Stomach smooth muscle (tissue), 2 donors: Measurements from ENCODE around the gene RHOJ.

ENCODE experiments used
- H3K27ac ChIP-seq: one replicate; pipeline ENCODE4 v1.7.0; 2013; ENCODE audit warnings: mild to moderate bottlenecking, low read length, inconsistent platforms
- H3K27me3 ChIP-seq, 2 donors: one replicate each; pipeline ENCODE4 v1.7.0; 2013; ENCODE audit warnings: low read length in 2 of 2; ENCODE audit not compliant: insufficient read depth in 2 of 2, control insufficient read depth in 1 of 2
- H3K36me3 ChIP-seq, 2 donors: one replicate each; pipeline ENCODE4 v1.7.0; 2013; ENCODE audit warnings: low read length in 2 of 2; ENCODE audit not compliant: control insufficient read depth in 2 of 2, insufficient read depth in 2 of 2
- H3K4me1 ChIP-seq: one replicate; pipeline ENCODE4 v1.7.0; 2013; ENCODE audit warnings: low read length; ENCODE audit not compliant: control insufficient read depth, insufficient read depth
- H3K4me3 ChIP-seq, 2 donors: one replicate each; pipeline ENCODE4 v1.7.0; 2013; ENCODE audit warnings: low read length in 2 of 2
- H3K9ac ChIP-seq, 2 donors: one replicate each; pipeline ENCODE4 v1.7.0; 2013; ENCODE audit warnings: low read length in 2 of 2, mild to moderate bottlenecking in 1 of 2
- H3K9me3 ChIP-seq, 2 donors: one replicate each; pipeline ENCODE4 v1.7.0; 2013; ENCODE audit warnings: low read length in 2 of 2; ENCODE audit not compliant: control insufficient read depth in 2 of 2
- donor health status: healthy.
- donor health status: Pancreatic carcinoma.

RHOJ gene

DNA sequence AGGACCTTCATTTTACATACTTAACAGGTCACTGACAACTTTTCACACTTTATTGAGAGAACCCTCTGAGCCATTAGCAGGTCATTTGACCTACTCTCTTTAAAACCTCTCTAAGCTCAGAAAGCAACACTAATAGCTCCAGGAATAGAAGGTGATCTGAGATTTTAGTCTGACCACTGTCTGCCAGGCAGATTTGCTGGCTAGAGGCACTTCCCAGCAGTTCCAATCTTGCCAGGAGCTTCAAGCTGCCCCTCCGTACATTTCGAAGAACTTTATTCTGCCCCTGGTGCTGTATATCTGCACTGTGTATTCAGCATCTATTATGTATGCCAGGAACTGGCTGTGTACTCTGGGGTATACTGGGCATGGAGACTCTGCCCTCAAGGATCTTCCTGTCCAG, 58.2 kb downstream of the RHOJ start:
- Histone ChIP-seq H3K27ac (no peak overlapping the region), H3K36me3 (peaks cover 0 to 3% of the 10 kb centered on the region in 2 donors)

DNA sequence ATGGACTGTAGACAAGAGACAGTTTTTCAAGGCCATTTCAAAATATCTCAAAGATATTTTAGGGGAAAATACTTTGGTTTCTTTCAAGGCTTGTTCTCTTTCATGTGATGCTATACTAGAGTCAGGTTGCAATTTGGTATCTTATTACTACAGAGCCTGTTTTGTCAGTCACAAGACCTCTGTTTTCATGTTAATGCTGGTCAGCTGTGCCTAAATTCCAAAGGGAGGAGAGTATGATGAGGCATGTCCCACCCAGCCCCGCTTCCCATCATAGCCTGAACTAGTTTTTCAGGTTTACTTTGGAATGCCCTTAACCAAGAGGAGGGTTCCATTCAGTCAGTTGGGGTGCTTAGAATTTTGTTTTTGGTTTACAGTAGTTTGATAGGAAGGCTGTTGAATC, 61.9 kb downstream of the RHOJ start:
- H3K27me3 ChIP-seq = no peaks in the 10 kb centered on the region
- H3K4me3 ChIP-seq = no peak overlapping the region
- peaks cover 10% of the 10 kb centered on the region for H3K4me1 ChIP-seq
- H3K9me3 ChIP-seq = no peaks in the 10 kb centered on the region
- H3K36me3 ChIP-seq = peaks cover 0 to 3% of the 10 kb centered on the region in 2 donors
- H3K9ac ChIP-seq = no peak overlapping the region
- H3K27ac ChIP-seq = no peak overlapping the region

More for the DNA sequence above, 58.2 kb downstream of the RHOJ start:
- peaks cover 6% of the 10 kb centered on the region for H3K4me1 ChIP-seq
- no peaks in the 10 kb centered on the region for H3K9me3 ChIP-seq
- H3K9ac ChIP-seq = no peak overlapping the region
- H3K4me3 ChIP-seq = no peak overlapping the region
- no peaks in the 10 kb centered on the region for H3K27me3 ChIP-seq

DNA sequence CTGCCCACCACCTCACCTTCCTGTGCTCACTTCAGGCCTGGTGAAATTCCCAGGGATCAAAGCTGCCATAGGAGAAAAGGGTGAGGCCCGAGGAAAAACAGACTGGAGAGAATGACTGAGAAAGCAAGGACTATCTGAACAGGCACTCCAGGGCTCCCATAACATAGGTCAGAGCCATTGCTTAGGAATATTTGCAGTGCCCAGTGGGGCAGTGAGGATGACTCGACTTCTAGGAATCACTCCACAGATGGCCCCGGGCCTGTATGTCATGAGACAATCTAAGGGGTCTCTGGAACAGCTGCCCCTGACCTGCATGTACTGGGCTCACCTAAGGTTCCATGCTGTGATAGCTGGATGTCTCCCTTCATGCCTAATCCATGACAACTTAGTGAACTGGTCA, 62.9 kb downstream of the RHOJ start:
- Histone ChIP-seq H3K4me1 (peaks cover 10% of the 10 kb centered on the region), H3K36me3 (peaks cover 0 to 2% of the 10 kb centered on the region in 2 donors), H3K9ac (peak overlapping the region; percentile 9 to 21), H3K9me3 (no peaks in the 10 kb centered on the region), H3K27me3 (no peaks in the 10 kb centered on the region), H3K4me3 (peak overlapping the region; percentile 53 to 58), H3K27ac (peak overlapping the region; percentile 41)

DNA sequence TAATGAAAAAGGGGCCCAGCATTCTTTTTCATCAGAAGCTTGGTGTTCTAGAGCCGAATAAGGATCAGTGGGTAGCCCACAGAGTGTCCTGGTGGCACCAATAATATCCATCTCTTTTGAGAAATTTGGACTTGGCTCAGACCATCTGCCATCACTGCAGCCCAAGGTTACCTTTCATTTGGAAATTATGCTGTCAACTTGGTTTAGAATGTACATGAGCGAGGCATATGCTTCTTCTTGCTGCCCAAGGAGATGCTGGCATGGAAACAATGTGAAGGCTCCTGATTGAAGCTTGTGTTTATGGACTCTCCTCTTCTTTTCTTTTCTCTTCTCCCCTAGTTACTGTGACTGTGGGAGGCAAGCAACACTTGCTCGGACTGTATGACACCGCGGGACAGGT, 64.5 kb downstream of the RHOJ start:
- Histone ChIP-seq H3K4me3 (no peak overlapping the region), H3K4me1 (peaks cover 18% of the 10 kb centered on the region), H3K36me3 (peaks cover 0 to 2% of the 10 kb centered on the region in 2 donors), H3K9me3 (no peaks in the 10 kb centered on the region), H3K27me3 (no peaks in the 10 kb centered on the region), H3K9ac (no peak overlapping the region), H3K27ac (no peak overlapping the region)

DNA sequence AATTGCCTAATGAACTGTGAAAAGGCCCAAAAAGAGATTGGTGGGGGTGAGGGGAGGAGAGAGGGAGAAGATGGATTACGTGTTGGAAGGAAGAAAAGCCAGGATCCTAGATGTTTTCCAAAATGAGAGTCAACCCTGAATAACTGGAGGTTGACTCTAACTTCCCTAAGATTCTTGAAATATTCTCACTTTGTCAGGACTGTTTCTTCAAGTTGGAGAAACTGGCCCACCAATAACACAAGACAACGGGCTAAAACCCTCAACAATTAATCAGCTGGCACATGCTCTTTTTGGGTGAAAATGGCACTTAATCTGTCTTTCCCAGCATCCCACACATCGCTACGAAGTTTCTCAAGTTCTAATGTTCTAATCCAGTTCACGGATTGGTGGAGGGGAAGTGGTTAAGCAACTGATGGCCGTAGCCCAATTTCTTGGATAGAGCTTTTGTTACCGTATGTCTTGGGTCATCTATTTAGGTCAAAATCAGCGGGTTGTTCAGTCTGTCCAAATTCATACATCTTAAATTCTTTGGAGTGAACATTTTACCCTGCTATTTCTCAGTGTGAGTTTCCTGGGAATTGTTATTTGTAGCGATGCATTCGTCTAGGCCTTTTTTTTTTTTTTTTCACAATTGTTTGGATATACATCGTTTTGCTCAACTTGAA, 65.5 kb downstream of the RHOJ start:
- H3K27ac ChIP-seq = no peak overlapping the region

DNA sequence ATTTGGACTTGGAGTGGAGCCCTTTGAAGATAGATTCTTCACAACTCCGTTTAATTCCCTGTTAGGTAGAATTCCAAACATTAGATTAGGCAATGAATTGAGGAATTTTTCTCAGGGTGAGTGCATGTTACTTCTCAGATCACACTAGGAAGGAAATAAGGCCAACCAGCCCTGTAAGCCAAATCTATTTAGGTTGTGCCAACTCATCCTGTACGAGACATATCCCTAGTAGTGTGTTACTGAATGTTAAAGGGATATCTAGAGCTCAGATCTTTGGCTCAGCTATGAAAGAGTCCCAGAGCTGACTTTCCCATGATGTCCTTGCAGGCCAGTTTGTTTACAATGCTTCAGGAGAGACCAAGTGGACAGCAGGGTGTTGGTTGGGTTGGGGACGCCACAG, 68.9 kb downstream of the RHOJ start:
- Histone ChIP-seq H3K36me3 (peaks cover 0 to 2% of the 10 kb centered on the region in 2 donors), H3K27me3 (no peaks in the 10 kb centered on the region), H3K9ac (no peak overlapping the region), H3K9me3 (no peaks in the 10 kb centered on the region), H3K27ac (no peak overlapping the region), H3K4me1 (peaks cover 12% of the 10 kb centered on the region), H3K4me3 (no peak overlapping the region)

More for the DNA sequence above, 65.5 kb downstream of the RHOJ start:
- no peaks in the 10 kb centered on the region for H3K27me3 ChIP-seq
- no peak overlapping the region for H3K9ac ChIP-seq
- H3K36me3 ChIP-seq = peaks cover 0 to 2% of the 10 kb centered on the region in 2 donors
- no peak overlapping the region for H3K4me3 ChIP-seq
- no peaks in the 10 kb centered on the region for H3K9me3 ChIP-seq
- peaks cover 22% of the 10 kb centered on the region for H3K4me1 ChIP-seq

DNA sequence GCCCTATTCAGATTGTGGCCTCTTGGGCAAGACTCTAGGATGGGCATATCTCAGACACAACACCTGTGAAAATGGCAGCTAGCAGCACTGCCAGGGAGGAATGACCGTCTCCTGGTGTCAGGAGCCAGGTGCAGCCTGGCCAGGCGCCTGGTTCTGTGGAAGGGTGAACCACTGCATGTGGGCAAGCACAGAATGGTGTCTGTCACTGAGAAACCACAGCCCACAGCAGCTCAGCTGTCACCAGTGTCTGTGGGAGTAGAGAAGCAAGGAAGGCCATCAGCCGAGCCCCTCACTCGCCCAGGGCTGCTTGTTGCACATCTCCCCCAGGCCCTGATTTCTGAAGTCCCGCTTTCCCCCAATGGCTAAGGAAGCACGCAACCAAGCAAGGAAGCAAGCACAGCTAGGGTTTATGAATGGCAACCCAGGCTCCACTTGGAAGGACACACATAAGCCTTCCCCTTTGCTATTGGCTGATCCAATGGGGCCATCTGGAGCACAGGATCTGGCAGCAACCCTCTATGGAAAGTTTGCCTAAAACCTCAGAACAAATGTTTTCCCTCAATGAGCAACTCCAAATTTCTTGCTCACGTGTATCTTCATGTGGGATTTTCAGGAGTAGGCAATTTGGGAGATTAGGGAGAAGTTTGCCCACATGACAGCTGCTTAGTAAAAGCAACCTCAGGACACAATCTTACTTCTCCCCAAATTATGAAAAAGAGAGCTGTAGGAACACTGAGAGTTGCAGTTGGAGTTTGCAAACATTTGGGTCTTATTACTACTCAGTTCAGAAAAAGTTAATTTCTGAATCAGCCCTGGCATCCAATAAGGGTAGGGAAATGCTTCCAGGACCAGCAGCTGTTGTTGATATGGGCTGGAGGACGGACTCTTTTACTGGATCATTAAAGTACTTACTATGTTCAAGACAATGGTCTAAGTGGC, 69.7 kb downstream of the RHOJ start:
- no peaks in the 10 kb centered on the region for H3K27me3 ChIP-seq
- H3K4me3 ChIP-seq = peak overlapping the region in 1 of 2 donors; percentile 29
- peaks cover 12% of the 10 kb centered on the region for H3K4me1 ChIP-seq
- H3K27ac ChIP-seq = no peak overlapping the region
- peaks cover 0 to 2% of the 10 kb centered on the region in 2 donors for H3K36me3 ChIP-seq
- no peak overlapping the region for H3K9ac ChIP-seq
- no peaks in the 10 kb centered on the region for H3K9me3 ChIP-seq

DNA sequence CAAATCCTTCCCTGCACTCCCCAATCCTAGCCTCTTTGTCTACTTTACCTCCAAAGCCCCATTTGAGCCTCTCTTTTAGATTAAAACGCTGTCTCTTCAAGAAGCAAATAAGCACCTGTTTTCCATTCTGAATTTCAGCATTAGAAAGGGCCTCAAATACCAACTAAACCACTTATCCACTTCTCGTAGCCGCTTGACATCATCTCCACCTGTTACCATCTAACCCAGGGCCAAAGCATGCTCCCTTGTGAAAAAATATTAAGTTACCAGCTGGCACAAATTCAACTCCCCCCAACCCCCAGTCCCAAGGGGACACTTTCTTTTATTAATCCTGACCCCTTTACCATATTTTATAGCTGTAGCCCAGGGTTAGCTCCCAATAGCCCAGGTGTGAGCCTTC, 71.4 kb downstream of the RHOJ start:
- Histone ChIP-seq H3K27ac (no peak overlapping the region), H3K4me1 (peaks cover 12% of the 10 kb centered on the region), H3K27me3 (no peaks in the 10 kb centered on the region), H3K9ac (no peak overlapping the region), H3K36me3 (peaks cover under 1 to 2% of the 10 kb centered on the region in 2 donors), H3K4me3 (no peak overlapping the region), H3K9me3 (no peaks in the 10 kb centered on the region)

DNA sequence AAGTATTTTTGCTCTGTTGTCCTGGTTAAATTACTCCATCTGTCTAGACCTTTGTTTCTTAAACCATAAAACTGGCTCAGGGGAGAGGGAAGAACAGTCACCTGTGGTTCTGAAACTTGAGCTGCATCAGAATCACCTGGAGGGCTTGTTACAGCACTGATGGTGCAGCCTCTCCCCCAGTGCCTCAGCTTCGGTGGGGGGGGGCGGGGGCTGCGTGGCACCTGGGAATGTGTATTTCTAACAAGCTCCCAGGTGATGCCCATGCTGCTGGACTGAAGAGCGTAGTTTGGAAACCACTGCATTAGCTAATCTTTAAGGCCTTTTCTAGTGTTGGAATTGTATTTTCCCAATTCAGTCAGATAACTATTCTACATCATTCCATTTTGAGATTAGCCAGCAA, 71.8 kb downstream of the RHOJ start:
- no peak overlapping the region for H3K27ac ChIP-seq
- H3K9ac ChIP-seq = no peak overlapping the region
- peaks cover 12% of the 10 kb centered on the region for H3K4me1 ChIP-seq
- H3K36me3 ChIP-seq = peaks cover 2 to 3% of the 10 kb centered on the region in 2 donors
- no peaks in the 10 kb centered on the region for H3K27me3 ChIP-seq
- H3K4me3 ChIP-seq = no peak overlapping the region
- H3K9me3 ChIP-seq = no peaks in the 10 kb centered on the region

DNA sequence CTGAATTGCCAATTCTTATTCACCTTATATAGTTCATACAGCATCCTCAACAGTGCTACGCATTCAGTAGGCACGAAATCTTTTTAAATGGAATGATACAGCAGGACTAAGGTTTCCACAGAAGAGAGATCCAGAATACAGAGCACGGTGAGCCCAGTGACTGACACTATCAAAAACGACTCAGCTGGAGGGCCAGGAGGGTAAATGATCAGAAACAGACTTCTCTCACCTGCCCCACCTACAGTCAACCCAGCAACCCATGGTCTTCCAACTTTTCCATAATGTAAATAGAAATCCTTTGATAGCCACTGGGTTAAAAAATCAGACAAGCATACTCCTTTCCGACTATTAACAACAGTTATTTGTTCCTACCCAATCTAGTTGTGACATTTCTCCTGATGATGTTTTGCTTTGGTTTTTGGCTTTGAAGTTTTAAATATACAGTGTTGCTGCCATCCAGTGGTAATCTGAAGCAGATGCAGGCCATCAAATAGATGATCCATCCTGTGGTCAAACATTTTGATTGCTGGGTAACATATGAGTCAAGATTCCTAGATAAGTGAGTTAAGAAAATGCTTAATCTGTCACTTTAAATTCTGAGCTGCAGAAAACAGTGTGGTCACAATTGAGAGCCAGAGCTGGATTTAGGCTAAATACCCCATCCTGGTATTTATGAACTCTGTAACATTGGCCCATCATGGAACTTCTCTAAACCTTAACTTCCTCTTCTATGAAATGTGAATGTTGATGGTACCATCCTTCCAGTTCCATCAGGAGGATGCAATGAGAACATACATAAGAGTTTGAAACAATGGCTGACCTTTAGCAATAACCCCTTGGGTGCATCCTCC, 72.5 kb downstream of the RHOJ start:
- Histone ChIP-seq H3K4me3 (no peak overlapping the region), H3K4me1 (peaks cover 12% of the 10 kb centered on the region), H3K27ac (no peak overlapping the region), H3K9ac (no peak overlapping the region), H3K9me3 (no peaks in the 10 kb centered on the region), H3K36me3 (peaks cover under 1 to 3% of the 10 kb centered on the region in 2 donors), H3K27me3 (no peaks in the 10 kb centered on the region)
